ENCODE results near the gene MXD1.
"Not testable (repeated sequence)": the region's sequence is repeated elsewhere in the genome, so short reads cannot be mapped to it uniquely, and the experiment has no call there.

Gene MXD1, protein sequence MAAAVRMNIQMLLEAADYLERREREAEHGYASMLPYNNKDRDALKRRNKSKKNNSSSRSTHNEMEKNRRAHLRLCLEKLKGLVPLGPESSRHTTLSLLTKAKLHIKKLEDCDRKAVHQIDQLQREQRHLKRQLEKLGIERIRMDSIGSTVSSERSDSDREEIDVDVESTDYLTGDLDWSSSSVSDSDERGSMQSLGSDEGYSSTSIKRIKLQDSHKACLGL

GRCh38 chr2:69914950-69915945 lies at the start of gene MXD1:
MXD1 (plus strand) TSS chr2:69915109; CDS start chr2:69915331, 222 bp downstream.
- intact Hi-C loops (cut with DNase I): loop anchor here (1.0 to 5.0 kb wide), 4 partner anchors 155 to 387 kb away; partner anchors contain the start of gene FAM136A
- DNase-seq: peak in 8 of 10 donors; percentile 24 to 90 (median 28)

- intact Hi-C loops (cut with DNase I): loop anchor here (5.0 kb wide), 1 partner anchor 41 kb away; no protein-coding TSS in a partner anchor
- DNase-seq: no peak
Measured at GRCh38 chr2:69888451-69888850, 26.5 kb upstream of the MXD1 start.

DNA sequence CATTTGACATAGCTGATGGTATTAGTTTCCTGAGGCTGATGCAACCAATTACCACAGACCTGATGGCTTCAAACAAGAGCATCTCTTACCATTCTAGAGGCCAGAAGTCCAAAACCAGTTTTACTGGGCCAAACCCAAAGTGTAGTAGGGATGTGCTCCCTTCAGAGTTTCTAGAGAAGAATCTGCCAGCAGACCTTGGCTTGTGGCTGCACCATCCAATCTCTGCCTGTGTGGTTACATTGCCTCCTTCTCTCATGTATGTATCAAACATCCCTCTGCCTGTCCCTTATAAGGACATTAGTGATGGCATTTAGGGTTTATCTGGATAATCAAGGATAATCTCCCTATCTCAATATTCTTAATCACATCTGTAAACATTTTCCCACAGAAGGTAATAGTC lies 25.6 kb upstream of the MXD1 start:
- intact Hi-C loops (cut with DNase I): loop anchor here (5.0 kb wide), 1 partner anchor 42 kb away; no protein-coding TSS in a partner anchor

GRCh38 chr2:69890881-69891280 lies 24.0 kb upstream of the MXD1 start:
- DNase-seq: no peak
- intact Hi-C loops (cut with DNase I): loop anchor here (10.0 kb wide), 1 partner anchor 166 kb away; no protein-coding TSS in a partner anchor

More for the DNA sequence above, 25.6 kb upstream of the MXD1 start:
- no peak for DNase-seq

- intact Hi-C loops (cut with DNase I): loop anchor here (10.0 kb wide), 1 partner anchor 168 kb away; no protein-coding TSS in a partner anchor
- DNase-seq: not testable (repeated sequence)
Measured at GRCh38 chr2:69892838-69893424, 22.0 kb upstream of the MXD1 start.

GRCh38 chr2:69893684-69894551 lies 21.0 kb upstream of the MXD1 start, which contains the start of gene SNRNP27:
SNRNP27 (plus strand) TSS chr2:69893956; CDS start chr2:69893985, 29 bp downstream.
- peak; percentile 77 to 97 (median 83) for DNase-seq
- intact Hi-C loops (cut with DNase I): loop anchor here (10.0 kb wide), 1 partner anchor 169 kb away; no protein-coding TSS in a partner anchor

DNA sequence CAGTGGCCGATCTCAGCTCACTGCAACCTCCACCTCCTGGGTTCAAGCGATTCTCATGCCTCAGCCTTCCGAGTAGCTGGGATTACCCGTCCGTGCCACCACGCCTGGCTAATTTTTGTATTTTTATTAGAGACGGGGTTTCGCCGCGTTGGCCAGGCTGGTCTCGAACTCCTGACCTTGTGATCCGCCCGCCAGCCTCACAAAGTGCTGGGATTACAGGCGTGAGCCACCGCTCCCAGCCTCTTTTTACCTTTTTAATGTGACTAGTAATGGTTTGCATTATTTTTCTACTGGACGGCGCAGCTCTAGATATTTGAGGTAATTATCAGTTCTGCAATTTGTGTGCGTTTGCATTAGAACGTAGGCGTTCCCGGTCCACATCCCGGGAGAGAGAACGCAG lies 20.2 kb upstream of the MXD1 start:
- not testable (repeated sequence) for DNase-seq
- intact Hi-C loops (cut with DNase I): loop anchor here (10.0 kb wide), 1 partner anchor 170 kb away; no protein-coding TSS in a partner anchor

DNA sequence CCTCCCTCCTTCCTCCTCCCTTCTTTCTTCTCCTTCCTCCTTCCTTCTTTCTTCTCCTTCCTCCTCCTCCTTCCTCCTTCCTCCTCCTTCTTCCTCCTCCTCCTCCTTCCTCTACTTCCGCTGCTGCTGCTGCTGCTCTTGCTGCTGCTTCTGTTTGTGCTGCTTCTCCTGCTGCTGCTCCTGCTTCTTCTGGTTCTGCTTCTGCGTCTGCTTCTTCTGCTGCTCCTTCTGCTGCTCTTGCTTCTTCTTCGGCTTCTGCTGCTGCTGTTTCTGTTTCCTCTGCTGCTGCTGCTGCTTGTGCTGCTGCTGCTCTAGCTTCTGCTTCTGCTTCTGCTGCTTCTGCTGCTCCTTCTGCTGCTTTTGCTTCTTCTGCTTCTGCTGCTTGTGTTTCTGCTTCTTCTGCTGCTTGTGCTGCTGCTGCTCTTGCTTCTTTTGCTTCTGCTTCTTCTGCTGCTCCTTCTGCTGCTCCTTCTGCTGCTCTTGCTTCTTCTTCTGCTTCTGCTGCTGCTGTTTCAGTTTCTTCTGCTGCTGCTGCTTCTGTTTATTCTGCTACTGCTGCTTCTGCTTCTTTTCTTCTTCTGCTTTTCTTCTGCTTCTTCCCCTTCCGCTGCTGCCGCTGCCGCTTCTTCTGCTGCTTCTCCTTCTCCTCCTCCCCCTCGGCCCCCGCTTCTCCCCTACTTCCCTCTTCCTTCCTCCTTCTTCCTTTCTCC lies 12.5 kb upstream of the MXD1 start:
- intact Hi-C loops (cut with DNase I): no loop called here
- DNase-seq: peak in 3 of 10 donors; percentile 14 to 74 (median 73)

GRCh38 chr2:69907216-69907615 lies 7.7 kb upstream of the MXD1 start:
- intact Hi-C loops (cut with DNase I): no loop called here
- DNase-seq: no peak

DNA sequence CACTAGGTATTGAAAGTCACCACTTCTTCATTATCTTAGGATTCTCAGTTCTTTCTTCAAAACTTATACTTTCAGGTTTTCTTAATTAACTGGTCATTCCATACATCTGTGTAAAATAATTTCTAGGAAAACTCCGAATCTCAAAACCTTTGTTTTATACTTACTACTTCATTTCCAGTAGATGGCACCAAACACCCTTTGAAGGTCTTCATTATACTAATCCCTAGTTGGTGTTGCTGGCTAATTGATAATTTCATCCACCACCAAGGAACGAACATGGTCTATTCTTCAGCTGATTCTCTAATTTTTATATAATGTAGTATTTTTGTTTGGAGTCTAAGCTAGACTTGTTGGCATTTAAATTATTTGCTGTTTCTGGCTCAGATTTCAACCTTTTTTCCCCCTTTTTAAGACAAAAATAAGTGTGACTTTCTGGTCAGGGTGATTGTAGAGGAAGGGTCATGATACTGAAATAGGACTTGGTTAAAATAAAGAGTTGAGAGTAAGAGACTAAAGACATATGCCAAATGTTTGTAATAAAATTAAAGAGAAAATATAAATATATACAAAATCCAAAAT lies 2.8 kb upstream of the MXD1 start:
- intact Hi-C loops (cut with DNase I): loop anchor here (5.0 kb wide), 1 partner anchor 390 kb away; the partner anchor contains the start of gene FAM136A
- no peak for DNase-seq

GRCh38 chr2:69914164-69914949 lies 552 bp upstream of the MXD1 start:
- DNase-seq: peak; percentile 98 to 100 (median 100)
- intact Hi-C loops (cut with DNase I): loop anchor here (1.0 to 5.0 kb wide), 3 partner anchors 156 to 388 kb away; partner anchors contain the start of gene FAM136A

DNA sequence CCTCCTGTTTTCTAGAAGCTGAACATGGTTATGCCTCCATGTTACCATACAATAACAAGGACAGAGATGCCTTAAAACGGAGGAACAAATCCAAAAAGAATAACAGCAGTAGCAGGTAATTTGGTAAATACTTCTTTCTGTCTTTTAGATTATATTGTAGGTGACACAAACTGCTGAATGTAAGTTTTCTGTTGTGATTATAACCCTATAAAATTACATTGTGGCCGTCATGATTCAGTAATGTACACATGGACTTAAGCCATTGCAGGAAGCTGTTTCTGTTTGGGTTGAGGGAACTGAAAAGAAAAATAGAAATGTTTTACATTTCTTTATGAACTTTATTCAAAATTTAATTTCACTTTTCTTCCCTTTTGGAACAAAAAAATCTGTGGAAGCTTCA lies 1.2 kb downstream of the MXD1 start:
- no peak for DNase-seq
- intact Hi-C loops (cut with DNase I): loop anchor here (5.0 kb wide), 1 partner anchor 166 kb away; no protein-coding TSS in a partner anchor

- no peak for DNase-seq
- intact Hi-C loops (cut with DNase I): loop anchor here (5.0 kb wide), 1 partner anchor 164 kb away; no protein-coding TSS in a partner anchor
Measured at GRCh38 chr2:69917852-69918251, 2.9 kb downstream of the MXD1 start.

DNA sequence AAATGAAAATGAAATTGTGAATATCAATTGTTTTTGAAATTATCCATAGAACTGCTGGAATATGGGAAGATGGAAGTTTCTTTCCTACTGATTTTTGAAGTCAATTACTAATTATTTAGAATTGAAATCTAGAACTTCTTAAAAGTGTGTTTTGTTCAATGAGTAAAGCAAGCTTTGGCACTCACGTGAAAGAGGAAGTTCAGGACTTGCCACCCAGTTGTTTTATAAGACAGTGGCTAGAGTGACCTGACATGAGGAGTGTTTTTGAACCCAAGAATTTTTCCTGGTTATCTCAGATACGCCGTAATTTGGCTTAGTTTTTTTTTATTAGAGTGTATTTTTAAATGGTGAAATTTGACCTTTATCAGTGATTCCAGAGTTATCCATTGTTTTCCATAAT lies 3.5 kb downstream of the MXD1 start:
- intact Hi-C loops (cut with DNase I): loop anchor here (5.0 kb wide), 1 partner anchor 164 kb away; no protein-coding TSS in a partner anchor
- no peak for DNase-seq

DNA sequence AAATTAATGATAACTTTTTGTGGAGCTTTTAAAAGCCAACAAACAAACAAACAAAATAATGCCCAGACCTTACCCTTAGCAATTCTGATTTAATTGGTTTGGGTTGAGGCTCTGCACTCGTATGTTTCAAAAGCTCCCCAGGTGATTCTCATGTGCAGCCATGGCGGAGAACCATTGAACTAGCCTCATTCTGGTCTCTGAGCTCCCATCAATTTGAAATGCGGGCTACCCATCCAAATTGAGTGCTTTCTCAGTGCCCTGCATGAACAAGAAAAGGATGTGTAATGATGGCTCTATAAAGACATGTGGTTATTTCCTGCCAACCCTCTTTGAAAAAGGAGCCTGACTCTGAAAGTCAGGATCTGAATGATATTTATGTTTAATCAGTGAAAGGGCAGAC lies 8.2 kb downstream of the MXD1 start:
- DNase-seq: no peak
- intact Hi-C loops (cut with DNase I): no loop called here

GRCh38 chr2:69926849-69927515 lies 12.1 kb downstream of the MXD1 start:
- intact Hi-C loops (cut with DNase I): no loop called here
- DNase-seq: no peak

Data from posterior cingulate gyrus (tissue), 11 donors.